Dedifferentiated amniotic fluid mesenchymal stem cell (primary cell): ENCODE data around the gene KCNK17.
A peak's percentile ranks its signal among the peaks of the same experiment; 100 is the strongest.
"Not testable (repeated sequence)": the region's sequence is repeated elsewhere in the genome, so short reads cannot be mapped to it uniquely, and the experiment has no call there.

Source experiments
- DNase-seq: peaks from one replicate; pipeline ENCODE4 v3.0.0-alpha.2; 2016; ENCODE audit errors: extremely low spot score

The KCNK17 gene

GRCh38 chr6:39302669-39303424 is 11.4 kb downstream of the KCNK17 start:
- peak; percentile 49 for DNase-seq

DNA sequence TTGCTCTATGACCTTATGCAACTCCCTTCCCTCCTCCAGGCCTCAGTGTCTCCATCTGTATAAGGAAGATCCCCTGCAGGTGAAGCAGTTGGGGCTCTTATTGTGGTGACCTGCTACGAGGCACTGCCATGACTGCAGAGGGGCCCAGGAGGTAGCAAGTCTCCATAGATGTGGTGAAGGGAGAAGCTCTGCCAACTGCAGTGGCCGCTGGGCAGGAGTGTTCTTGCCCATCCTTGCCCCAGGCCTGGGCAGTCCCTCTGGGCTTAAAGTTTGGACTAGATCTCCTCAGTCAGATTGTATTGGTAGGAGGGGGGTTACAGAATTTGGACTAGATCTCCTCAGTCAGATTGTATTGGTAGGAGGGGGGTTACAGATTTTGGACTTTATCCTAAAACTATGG is 12.2 kb downstream of the KCNK17 start:
- no peak for DNase-seq

DNA sequence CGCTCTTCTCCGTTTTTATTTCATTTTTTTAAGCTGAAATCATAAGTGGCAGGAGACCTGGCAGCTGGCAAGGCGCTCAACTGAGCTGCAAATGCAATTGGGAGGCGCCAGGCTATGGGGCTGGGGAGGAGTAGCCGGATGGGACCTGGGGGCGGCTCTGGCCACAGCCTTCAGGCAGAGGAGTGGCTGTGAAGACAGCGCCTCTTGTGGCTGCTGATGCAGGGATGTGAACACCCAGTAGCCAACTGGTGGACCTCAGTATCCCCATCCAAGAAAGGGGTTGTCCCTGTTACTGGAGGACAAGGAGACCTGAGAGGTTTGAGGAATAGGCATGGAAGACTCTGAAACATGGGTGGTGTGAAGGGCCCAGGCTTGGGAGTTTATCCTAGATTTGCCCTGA is 12.6 kb downstream of the KCNK17 start:
- no peak for DNase-seq

DNA sequence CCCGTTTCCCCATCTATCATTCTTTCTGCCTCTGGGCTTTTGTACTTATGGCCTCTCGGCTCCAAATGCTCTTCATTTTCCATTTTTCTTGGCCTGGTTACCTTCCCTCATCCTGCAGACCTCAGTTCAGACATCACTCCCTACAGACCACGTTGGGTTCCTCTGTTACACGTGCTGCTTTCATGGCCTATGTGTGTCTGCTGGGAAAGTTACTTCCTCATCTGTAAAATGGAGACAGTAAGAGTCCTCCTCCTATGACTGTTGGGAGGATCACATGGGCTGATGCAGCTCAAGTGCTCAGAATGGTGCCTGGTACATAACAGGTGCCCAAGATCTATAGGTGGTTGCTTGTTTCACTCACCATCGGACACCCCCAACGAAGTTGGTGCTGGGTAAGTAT is 13.5 kb downstream of the KCNK17 start:
- DNase-seq: no peak

DNA sequence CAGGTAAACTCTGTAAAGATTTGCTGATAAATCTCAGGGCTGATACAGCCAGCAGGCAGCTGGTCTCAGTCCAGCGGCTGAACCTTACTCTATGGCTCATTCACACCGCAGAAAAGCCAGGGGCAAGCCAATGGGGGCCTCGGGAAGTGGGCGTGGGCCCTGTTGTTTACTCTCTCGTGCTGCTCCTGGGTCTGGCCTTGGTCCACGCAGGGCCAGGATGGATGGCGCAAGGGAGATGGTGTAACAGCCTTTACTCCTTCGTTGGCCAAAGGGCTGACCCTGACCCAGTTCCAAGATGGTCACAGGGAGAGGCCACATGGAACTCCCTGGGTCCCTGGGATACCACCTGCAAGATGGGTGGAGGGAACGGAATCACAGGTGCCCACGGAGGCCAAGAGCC is 16.2 kb downstream of the KCNK17 start:
- DNase-seq: no peak

- DNase-seq: no peak
Measured at GRCh38 chr6:39296745-39297640, 17.2 kb downstream of the KCNK17 start.

- DNase-seq: no peak
Measured at GRCh38 chr6:39295611-39296011, 18.6 kb downstream of the KCNK17 start.

GRCh38 chr6:39294899-39295298 is 19.3 kb downstream of the KCNK17 start:
- no peak for DNase-seq

GRCh38 chr6:39294133-39294532 is 20.1 kb downstream of the KCNK17 start:
- no peak for DNase-seq

DNA sequence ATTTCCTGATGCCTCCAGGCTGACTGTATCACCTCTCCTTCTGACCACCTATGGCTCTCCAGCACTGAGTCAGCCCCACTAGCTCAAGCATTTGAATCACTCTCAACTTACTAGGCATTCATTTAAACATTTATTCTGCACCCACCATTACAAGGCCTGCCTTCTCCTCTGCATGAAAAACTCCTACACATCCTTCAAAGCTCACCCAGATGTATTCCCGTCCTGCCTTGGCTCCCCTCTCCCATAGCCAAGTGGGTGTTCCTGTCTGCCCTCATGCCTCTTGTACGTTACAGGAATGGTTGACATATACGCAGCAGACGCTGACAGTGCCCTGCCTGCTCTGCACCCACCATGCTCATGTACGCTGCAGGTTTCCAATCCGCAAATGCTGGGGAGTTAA is 21.6 kb downstream of the KCNK17 start:
- no peak for DNase-seq

DNA sequence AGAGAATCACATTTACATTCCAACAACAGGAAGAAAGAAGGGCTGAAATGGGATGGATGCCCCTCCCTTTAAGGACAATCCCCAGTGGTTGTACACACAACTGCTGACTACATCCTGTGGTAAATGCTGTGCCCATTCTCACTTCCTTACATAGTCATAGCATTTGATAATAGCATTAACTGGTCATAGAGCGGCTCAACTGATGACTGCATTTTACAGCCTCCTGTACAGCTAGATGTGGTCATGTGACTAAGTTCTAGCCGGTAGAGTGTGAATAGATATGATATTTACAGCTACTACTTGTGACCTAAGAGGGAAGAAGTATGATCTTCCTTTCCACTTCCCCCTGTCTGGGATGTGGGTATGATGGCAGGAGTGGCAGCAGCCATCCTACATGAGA is 24.7 kb downstream of the KCNK17 start:
- DNase-seq: no peak

DNA sequence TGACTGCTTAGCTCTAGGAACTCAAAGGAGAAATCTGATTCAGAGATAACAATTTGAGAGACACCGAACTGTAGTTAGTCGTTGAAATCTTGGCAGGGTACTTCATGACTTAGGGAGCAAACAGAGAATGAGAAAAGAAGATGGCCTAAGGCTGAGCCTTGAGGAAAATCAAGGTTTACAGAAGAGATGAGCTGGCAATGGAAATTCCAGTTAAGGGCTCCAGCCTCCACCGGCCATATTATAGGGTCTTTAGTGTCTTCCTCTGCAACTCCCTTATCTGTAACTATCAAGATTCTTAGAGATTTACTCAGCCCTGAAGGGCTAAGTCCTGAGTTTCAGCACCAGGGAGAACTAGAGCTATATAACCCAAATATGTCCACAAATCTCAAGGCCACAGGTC is 26.6 kb downstream of the KCNK17 start:
- no peak for DNase-seq

DNA sequence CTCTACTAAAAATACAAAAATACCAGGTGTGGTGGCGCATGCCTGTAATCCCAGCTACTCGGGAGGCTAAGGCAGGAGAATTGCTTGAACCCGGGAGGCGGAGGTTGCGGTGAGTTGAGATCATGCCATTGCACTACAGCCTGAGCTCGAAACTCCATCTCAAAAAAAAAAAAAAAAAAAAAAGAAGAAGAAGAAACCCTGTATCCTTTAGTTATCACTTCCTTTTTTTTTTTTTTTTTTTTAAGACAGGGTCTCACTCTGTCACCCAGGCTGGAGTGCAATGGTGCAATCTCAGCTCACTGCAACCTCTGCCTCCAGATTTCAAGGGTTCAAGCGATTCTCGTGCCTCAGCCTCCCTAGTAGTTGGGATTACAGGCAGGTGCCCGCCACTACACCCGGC is 27.6 kb downstream of the KCNK17 start:
- DNase-seq: not testable (repeated sequence)

DNA sequence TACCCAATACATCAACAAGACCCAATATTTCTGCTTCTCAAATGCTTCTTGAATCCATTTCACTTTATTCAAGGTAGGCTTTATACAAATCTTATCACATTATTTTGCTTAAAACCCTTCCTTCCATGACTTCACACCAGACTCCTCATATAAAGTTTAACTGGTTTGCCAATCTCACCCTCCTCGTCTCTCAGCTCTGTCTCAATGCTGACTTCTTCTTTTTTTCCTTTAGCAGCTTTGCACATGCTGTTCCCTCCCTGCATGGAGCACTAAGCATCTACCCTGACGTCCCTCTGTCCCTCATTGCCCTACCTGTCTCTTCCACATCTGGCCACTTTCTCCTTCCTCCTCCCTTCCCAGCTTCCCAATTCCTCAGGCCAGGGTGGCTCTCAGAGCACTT is 31.4 kb downstream of the KCNK17 start:
- DNase-seq: no peak

DNA sequence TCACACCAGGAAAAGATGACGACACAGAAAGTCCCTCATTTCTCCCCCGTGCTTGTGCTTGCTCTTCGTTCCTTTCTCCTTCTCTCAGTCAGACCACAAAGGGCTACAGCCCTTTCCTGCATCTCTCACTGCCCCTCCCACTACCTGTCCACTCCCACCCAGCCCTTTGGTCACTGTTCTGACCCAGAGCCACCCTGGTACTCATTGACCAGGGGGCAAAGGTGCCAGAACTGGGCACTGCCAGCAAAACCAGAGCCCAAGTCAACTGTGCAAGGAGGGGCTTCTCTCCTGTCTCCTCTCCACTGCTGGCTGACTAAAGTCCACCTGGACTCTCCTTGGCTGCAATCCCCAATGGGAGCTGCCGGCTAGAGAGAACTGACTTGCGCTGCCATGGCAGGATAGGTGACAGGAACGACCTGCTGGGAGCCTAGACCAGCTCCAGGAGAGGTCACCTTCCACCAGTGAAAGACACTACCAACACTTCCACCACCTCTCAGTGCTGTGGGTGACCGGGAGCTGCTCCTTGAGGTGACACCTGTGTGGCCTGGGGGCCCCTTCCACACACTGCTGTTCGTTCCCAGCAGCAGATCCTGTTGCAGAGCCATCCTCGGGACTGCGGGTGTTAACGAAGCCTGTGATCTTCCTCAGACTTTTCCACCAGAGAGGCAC is 32.8 kb downstream of the KCNK17 start:
- DNase-seq: no peak

GRCh38 chr6:39280247-39280731 is 33.9 kb downstream of the KCNK17 start:
- DNase-seq: no peak

DNA sequence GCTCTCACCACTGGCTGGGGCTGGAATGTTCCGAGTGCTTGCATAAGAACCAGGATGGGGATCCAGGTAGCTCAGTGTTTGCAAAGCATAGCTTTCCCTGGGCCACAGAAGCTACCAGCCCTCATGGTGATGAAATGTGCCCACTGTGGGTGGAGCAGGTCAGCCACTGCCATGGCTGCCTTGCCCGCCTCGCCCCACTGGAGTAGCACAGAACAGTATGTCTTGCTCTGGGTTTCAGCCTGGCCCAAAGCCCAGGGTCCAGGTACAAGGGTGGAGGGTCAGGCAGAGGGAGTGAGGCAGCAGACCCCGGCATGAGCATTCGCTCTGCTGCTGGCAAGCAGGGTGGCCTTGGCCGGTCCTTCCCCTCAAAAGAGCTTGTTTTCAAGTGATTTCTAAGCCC is 34.7 kb downstream of the KCNK17 start:
- no peak for DNase-seq

DNA sequence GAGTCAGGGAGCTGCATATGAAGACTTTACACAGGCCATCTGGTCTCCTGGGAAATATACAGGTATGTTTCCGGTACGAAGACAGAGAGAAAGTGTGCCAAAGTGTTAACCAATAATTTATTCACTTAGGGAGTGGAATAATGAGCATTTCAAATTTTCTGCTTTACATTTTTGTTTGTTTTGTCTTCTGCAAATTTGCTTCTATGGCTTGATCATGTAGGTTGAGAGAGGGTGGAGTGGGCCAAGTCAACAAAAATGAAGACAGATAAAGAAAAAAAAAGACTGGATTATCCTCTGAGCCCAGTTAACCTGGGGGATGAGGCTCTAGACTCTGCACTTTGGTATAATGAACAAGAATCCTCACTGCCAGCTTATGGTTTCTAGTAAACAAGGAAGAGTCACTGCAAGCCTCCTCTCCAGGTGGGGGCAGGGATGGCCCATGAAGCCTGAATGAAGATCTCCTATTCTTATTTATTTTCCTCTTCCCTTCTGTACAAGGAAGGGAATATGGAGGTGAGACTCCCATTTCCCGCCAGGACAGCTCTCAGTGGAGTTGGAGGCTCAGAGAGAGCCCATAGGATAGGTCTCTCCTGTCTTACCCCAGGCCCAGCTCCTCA is 37.7 kb downstream of the KCNK17 start:
- no peak for DNase-seq

DNA sequence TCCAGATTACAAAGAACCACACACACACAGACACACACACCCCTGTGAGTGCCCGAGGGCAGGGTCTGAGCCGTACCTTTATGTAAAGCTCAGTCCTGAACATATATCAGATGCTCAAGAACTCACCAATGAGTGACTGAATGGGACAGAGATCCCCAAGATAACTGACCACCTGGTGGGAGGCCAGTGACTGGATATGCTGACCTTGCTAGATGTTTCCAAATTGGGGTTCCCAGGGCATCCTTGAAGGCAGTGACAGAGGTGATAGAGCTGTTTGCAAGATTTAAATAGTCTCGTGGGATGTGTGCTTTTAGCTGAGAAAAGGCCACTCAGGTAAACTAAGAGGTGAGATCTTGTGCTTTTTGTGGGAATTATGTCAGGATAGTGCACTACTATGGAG is 39.3 kb downstream of the KCNK17 start:
- DNase-seq: no peak

DNA sequence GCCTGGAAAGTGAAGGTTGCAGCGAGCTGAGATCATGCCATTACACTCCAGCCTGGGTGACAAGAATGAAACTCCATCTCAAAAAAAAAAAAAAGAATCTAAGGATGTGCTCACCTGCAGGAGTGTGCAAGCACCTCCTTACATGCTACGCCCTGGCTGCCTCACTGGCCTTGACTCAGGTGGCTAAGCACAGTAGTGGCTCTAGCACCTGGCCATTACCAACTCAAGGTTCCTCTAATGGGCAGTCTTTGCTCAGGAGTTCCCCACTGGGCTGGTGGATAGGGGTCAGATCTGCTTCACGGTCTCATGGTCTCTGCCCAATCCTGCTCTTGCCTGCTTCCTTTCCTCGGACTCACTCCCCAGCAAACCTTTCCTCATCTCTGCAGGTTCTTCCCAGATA is 39.7 kb downstream of the KCNK17 start:
- no peak for DNase-seq

DNA sequence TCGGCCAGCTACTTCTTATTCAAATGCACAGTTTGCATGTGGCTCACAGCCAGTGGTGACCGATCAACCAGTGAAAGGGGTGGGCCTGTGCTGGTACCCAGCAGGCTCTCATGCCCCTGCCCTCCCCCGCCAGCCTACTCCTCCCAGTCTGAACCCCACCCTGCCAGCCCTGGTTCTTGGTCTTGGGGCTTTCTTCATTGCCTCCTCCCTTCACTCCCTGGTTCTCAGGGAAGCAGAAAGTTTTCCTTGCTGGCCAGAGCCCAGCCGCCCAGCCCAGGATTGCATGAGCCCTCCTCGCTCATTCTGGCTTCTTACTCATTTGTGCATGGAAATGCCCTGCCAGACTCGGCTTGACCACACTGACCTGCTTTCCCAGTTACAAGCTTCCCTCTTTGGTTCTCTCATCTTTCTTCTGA is 40.8 kb downstream of the KCNK17 start:
- DNase-seq: no peak

DNA sequence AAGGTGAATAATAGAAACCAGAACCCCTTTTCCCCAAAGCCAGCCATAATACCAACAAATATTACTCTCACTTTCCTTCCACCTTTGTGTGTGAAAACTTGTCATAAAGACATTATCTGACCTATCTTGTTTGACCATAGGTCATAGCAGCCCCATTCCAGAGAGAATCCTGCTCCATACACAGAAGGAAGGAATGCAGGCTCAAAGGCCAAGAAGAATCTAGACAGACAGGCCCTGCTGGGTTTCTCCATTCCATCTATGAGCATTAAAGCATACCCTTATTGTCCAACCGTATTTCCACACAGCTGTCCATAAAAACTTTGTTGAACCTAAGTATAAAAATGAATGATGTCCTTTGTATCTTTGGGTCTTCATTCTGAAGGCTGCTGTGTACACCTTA is 44.3 kb downstream of the KCNK17 start:
- no peak for DNase-seq
